Thyroid gland (tissue), 4 donors: ENCODE measurements around the gene EFNB3.

Experiments
- CTCF ChIP-seq, 6 experiments: fragments of 200-600 bp in 3 of 6; fragments of 450-650 bp in 3 of 6; sonication (generic) in 3 of 6; IDR thresholded peaks; one replicate each; pipeline ENCODE4 v1.5.1; 2016 to 2019; ENCODE audit warnings: antibody characterized with exemption in 6 of 6, mild to moderate bottlenecking in 2 of 6, inconsistent platforms in 1 of 6, moderate library complexity in 1 of 6
- POLR2A ChIP-seq, 2 donors: fragments of 450-650 bp; IDR thresholded peaks; one replicate each; pipeline ENCODE4 v1.6.1; 2017; ENCODE audit warnings: antibody characterized with exemption in 2 of 2, mild to moderate bottlenecking in 2 of 2, moderate library complexity in 1 of 2

DNA sequence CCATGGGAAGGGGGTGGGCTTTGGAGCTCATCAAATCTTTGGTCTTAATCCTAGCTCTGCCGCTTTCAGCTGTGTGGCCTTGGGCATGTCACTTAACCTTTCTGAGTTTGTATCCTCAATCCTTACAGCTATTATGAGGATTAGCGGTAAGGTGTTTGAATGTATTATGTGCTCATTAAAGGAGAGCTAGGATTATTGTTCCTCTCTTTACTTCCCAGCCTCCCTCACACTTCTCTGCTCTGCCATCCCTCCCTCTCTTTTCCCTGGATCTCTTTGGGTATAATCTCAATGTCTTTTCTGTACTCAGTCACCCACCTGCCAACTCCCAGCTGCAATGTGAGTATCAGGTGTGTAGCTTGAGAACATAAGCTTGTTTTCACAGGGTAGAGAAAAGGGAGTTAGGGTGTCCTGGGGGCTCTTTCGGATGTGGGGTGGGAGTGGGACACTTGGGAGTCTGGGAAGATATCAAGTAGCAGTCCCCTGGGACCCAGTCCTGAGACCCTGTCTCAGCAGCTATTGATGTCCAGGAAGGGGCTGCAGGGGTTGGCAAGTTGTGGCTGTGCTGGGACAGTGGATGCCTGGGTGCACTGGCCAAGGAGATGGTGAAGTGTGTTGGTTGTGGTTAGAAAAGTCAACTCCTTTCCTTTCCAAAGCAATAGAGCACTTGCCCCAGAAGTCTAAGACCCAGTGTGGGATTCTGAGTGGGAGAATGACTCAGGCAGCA lies 1.8 kb downstream of the EFNB3 start:
- TF ChIP-seq CTCF (IDR thresholded peaks at IDR 0.05) = no peak
- no peak for TF ChIP-seq POLR2A (IDR thresholded peaks at IDR 0.05)
